SH-SY5Y (cell line): ENCODE results near the gene KLHL25.

Experiments
- GATA2 ChIP-seq: IDR thresholded peaks from 2 replicates; pipeline ENCODE4 v1.6.1; 2011; ENCODE audit warnings: mild to moderate bottlenecking, low read depth, low read length
- GATA3 ChIP-seq: IDR thresholded peaks from 2 replicates; pipeline ENCODE4 v1.6.1; 2011; ENCODE audit warnings: low read depth, mild to moderate bottlenecking, low read length, moderate library complexity

- no peak for TF ChIP-seq GATA2
- TF ChIP-seq GATA3 = no peak
Observed at GRCh38 chr15:85770096-85771041, 24.4 kb downstream of the KLHL25 start.
